ENCODE results near the gene DCST2.
A peak's percentile ranks its signal among the peaks of the same experiment; 100 is the strongest.

DNA sequence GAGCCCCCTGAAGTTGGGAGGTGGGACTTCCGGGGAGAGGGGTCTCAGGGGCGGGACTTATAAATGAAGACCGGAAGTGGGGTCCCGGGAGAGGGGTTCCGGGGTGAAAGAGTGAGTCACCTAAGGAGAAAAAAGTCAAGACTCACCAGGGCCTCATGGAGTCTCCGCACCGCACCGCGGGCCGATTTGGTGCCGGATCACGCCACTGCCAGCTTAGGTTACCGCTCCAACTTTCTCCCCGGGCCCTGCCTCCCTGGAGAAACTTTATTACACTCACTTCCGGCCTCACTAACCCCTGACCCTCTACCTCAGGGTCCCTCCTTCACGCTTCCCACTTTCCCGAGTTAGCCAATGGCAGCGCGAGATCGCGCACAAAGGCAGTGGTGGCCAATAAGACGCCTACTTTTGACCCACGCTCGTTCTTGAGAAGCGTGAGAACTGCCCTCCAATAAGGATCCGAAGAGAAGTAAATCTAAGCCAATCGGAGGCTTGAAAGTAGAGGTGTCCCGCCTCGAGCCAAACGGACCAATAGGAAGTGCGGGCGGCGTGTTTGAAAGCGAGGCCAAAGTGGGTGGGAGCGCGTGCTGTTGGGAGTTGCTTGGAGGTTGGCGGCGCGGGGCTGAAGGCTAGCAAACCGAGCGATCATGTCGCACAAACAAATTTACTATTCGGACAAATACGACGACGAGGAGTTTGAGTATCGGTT is 59.3 kb downstream of the DCST2 start, which contains the start of gene CKS1B:
- peak; percentile 91 for TF ChIP-seq POLR2A (IDR thresholded peaks at IDR 0.05)
- TF ChIP-seq, protein P1, sequence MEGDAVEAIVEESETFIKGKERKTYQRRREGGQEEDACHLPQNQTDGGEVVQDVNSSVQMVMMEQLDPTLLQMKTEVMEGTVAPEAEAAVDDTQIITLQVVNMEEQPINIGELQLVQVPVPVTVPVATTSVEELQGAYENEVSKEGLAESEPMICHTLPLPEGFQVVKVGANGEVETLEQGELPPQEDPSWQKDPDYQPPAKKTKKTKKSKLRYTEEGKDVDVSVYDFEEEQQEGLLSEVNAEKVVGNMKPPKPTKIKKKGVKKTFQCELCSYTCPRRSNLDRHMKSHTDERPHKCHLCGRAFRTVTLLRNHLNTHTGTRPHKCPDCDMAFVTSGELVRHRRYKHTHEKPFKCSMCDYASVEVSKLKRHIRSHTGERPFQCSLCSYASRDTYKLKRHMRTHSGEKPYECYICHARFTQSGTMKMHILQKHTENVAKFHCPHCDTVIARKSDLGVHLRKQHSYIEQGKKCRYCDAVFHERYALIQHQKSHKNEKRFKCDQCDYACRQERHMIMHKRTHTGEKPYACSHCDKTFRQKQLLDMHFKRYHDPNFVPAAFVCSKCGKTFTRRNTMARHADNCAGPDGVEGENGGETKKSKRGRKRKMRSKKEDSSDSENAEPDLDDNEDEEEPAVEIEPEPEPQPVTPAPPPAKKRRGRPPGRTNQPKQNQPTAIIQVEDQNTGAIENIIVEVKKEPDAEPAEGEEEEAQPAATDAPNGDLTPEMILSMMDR (IDR thresholded peaks at IDR 0.05), result peak in 1 of 3 donors; percentile 31
